GM18519 (cell line): ENCODE results near the gene KL.

Experiments
- ATAC-seq: cut with Tn5 transposase; IDR thresholded peaks from one replicate; pipeline ENCODE4 v1.9.1; 2021; ENCODE audit warnings: mild to moderate bottlenecking, moderate library complexity; ENCODE audit not compliant: unreplicated experiment, low FRiP score

Gene KL

DNA sequence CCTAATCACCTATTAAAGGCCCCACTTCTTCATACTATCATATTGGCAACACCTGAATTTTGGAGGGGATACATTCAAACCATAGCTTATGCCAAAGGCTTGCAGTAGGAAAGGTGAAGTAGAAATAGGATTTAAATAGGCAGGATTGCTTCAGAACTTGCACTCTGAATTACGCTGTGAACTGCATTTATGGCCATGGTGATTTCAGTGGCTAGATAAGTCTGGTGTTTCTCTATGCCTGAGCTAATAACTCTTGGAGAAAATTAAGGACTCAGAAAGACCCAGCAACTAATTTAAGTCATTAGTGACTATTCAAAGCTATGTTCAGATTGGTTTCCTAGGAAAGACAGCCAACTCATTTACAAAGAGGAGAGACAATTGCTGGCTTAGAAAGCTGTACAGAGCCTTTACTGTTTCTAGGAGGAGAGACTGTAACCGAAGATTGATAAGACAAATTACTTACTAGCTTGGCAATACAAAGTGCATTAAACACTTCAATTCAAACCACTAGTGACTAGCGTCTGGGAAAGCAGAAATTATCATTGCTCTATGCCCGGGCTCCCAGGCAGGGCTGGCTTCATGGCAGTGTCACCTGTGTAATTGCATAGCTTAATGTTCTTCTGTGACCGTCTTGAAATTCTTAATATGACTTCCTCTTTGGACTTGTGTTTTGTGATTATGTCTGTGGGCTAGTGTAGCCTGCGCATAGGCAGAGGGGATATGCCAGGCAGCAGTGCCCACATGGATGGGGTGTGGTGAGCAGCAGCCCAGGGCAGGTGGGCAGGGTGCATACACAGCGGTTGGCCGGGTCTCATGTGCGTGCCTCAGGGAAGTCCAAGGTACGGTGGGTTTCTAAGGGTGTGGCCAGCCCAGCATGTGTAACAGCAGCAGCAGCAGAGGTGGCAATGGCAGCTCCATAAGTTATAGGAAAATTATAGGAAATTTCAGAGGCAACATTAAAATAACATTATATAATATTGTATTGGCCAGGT, 60.1 kb downstream of the KL start:
- ATAC-seq, result no peak

DNA sequence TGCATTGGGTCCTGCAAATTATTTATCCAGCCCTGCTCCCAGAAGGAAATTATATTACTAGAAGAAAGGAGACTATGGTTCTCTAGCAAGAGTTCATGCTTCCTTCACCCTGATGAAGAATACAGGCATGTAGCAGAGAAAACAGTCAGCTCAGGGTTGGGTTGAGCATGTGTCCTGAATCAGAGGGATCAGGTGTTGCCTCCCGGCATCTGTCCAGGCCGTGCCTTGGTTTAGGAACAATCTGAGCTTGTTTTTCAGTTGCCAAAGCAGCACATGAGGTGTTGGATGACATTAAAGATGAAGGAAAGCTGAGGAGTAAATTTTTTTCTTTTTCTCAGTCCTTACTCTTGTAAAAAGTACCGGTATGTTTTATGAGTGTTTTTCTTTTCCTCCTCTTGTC, 62.0 kb downstream of the KL start:
- ATAC-seq, result no peak

DNA sequence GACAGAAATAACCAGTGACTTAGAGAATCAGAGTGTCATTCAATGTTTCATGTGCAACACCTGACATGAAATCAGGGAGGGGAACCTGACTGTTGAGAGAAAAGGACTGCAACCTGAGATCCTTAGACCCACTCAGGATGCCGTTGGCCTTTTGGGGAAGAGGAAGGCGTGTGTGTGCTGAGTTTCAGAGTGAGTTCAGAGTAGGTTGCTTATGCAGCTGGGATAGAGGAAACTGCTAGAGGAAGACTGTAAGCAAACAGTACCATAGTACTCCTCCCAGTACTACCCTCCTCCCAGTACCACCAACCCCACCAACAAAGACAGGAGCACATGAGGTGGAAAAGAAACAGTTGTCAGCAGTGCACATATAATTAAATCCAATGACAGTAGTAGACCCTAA, 63.7 kb downstream of the KL start:
- ATAC-seq, result no peak

DNA sequence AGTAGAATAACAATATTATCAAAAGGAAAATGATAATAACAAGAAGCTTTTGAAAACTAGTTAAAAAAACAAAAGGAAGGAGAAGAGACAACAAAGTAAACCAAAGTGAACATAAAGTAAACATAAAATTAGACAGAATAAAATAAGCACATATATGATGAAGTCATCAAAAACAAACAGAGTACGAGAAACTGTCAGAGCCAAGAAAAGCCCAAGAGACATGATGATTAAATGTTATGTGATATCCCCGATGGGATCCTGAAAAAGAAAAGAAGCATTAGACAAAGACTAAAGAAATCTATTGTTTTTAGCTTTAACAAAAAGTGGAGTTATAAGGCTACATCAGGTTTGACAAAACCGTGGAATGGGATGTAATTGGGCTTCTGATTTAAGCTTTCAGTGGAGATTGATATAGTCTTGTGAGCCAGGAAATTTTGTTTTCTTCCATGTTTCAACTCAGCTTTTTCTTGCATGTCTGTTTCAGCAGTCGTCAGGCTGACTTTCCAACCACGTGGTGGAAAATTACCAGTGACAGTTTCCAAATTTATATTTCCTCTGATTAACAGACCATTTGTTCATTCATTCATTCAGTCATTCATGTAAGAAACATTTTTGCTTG, 64.9 kb downstream of the KL start:
- no peak for ATAC-seq

DNA sequence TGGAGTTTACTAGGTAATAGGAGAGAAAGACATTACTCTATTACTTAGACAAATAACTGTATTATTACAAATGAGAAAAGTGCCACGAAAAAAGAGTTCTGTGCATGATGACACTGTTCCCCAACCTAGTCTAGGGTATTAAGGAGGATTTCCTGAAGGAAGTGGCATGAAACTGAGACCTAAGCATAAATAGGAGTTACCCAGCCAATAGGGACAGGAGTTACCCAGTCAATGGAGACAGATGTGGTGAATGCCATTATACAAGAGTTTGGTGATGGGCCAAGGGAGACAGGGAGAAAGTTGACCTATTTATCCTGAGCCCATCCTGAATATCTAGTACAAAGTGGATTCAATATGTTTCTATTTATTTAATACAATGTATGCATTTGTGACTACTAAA, 65.4 kb downstream of the KL start:
- ATAC-seq, result no peak

DNA sequence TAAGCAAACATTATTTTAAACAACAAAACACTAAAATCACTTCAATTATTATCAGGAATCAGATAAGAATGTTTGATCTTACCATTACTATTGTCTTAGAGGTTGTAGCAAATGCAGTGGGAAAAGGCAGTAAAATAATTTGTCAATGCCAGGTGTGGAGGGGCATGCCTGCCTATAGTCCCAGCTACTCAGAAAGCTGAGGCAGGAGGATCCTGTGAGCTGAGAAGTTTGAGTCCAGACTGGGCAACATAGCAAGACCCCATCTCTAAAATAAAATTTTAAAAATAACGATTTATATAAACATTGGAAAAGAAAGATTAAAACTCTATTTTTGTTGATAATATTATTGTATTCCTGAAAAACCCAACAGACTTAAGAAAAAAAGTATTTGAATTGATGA, 66.8 kb downstream of the KL start:
- no peak for ATAC-seq

DNA sequence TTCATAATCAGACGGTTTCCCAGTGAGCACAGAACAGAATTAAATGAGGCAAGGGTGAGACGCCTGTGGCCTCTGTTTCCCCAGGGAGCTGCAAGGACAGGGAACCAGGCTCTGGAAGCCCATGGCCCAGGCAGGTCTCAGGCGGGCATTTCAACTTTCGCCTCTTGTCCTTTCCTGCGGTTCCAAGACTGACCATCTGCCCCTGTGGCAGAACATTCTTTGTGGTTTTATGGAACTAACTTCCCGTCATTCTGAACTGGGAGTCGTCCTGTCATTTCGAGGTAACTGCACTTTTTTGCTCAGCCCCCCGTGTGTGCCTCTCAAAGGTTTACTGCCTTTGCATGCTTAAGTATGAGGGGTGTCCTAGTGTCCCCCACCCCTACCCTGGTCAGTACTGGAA, 70.9 kb downstream of the KL start:
- ATAC-seq, result no peak

DNA sequence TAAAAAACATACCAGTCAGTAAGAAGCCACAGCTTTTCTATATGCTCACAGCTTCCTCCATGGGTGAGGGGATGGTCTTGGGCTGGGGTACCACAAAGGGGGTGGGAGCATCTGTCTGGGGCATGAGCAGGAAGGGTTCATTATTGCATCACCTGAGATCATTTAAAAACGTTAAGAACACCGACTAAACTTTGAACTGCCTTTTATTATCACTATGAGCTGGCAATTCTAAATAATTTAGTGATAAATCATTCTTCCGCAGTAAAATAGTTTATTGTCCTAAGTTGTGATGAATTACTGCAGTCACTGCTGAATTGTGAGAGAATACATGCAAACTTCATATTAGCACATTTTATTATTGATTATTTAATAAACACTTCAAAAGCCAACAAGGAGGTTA, 71.6 kb downstream of the KL start:
- ATAC-seq, result no peak

DNA sequence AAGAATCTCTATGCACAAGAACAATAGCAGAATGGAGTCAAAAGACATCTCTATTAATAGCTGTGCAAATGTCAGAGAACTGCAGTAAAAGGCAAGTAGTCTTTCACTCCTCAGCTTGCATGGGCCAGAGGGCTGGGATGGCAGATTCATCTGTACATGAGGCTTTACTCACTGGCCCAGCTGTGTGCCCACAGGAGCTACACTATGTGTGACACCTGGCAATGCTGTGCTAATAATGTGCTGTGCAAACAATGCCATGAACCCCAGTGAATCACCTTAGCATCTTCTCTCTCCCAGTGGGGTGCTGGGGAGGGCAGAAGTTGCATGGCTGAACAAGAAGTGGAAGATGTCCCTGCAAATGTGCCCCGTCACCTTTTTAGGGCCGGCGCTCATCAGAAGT, 73.1 kb downstream of the KL start:
- ATAC-seq, result no peak

DNA sequence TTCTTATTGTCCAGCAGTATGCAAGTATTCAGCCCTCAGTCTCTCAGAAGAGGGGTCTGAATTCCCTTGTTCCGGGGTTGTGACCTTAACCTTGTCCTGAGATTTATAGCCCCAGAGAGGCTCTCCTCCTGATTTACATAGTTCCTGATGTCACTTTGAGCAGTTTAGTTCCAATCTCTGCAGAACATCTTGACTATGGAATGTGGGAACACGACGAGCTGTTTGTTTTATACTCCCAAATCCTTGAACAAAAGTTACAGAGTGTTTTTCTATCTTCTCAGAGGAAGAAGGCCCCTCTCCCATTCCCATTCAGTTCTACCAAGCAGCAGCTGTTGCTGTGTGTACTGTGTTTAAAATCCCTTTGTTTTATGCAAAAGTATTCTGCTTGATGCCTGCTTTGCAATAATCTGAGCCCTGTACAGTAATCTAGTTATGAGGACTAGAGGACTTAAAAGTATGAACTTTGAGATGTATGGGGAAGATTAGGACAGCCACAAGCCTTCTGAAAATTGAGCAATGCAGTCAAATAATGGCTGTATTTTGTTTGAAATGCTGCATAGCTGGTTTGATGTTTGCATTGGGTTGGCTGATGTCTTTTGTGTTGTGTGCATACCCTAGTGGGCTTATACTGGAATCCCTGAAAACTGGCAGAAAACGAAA, 74.7 kb downstream of the KL start:
- ATAC-seq, result no peak

DNA sequence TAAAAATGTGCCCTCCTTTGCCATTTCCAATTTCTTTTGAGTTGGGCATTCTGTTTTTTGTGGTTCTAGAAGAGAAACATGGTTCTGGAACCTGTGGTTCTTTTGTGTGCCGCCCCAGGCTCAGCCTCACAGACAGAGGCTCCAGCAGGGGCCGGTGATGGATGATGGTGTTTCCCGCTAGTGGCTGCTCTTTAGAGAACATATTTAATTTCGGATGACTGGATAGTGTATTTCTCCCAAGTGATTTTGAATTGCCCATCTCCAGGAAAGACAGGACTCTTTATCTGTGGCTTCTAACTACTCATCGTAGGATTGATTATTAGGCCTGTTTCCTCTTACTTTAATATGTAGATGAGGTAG, 75.2 kb downstream of the KL start:
- no peak for ATAC-seq

DNA sequence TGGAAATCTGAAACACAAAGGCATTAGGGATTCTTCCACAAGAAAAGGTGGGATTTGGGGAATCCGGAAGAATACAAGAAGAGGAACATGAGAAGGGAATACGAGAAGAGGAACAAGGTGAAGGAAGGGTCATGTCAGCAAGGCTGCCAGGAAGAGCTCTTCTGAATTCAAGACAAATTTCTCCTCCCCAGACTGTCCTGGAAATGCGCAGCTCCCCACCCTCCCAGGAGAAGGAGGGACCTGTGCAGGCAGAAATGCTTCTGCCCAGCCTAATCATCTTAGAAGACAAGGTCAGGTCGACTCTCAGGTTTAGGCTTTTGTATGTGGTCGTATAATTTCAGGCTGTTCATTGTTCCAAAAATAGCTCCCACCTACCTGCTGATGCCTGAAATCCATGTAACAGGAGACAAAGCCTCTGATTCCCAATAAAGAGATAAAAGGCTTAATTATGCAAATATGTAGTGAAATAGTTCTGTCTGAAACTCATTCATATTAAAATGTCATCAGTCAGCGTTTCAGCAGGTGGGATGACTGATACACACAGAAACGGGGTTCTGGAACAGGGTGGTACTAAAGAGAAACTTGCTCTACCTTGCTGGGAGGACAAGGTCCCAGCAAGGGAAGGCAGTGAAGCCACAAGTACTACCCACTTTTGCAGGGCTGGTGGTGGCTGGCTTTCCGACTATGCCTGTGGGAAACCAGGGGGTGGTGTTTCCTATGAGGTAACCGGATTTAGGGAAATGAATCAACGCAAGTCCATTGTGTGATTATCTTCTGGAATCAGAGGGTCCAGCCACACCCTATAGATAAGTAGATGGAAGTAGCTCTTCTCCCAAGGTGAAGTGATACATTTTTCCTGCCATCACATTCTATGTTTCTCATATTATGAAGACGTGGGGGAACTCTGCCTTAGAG, 76.1 kb downstream of the KL start:
- ATAC-seq, result no peak

DNA sequence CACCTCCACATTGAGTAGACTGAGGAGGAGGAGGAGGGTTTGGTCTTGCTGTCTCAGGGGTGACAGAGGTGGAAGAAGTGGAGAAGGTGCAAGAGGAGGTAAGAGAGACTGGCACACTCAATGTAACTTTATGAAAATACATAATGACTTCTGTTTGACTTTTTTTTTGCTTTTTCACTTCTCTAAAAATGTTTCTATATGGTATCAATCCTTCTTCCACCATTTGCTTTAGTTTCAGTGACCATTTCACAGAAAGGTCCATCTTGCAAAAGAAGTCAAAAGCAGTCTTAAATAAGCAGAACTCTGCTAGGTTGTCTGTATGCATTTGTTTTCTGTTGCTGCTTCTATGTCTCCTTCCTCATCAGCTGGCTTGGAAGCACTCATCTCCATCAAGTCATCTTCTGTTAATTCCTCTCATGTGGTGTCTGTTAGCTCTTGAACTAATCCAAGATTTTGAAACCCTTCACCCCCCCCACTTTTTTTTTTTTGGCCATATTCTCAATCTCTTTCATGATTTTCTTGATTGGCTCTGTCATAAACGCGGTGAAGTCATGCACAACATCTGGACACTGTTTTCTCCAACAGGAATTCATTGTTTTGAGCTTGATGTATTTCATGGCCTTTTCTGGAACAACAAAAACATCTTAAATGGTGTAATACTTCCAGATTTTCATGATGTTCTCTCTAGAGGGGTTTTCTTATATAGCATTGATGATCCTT, 80.8 kb downstream of the KL start:
- ATAC-seq, result no peak

DNA sequence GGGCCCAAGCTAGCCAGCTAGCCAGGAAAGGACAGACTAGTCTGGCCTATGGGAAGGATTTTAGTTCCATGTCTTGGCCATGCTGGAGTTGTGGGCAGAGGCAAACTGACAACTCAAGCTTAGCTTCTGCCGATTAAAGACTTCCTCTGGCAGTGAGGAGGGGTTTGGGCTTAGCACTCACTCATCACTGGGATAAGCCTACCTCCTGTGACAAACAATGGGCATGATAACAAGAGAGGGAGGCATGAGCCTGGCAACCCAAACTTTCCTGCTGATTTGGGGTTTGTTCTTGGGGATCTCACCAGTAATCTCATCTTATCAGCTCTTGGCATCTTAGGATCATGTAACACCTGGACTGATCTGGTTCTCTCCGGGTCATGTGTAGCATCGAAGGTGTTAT, 83.6 kb downstream of the KL start:
- ATAC-seq, result no peak

DNA sequence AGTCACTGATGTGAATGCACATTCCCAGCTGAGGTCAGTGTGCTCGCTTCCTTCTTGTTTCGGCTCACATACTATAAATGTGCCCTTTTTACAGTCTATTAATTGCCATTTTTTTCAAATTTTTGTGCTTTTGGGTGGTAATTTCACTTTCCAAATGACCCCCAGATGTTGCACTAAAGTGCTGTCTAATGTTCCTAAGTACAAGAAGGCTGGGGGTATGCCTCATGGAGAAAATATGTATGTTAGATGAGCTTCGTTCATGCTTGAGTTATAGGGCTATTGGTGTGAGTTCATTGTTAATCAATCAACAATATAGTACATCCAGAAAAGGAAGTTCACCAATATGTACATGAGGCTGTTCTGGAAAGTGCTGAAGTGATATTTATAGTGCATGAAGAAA, 84.7 kb downstream of the KL start:
- ATAC-seq, result no peak

DNA sequence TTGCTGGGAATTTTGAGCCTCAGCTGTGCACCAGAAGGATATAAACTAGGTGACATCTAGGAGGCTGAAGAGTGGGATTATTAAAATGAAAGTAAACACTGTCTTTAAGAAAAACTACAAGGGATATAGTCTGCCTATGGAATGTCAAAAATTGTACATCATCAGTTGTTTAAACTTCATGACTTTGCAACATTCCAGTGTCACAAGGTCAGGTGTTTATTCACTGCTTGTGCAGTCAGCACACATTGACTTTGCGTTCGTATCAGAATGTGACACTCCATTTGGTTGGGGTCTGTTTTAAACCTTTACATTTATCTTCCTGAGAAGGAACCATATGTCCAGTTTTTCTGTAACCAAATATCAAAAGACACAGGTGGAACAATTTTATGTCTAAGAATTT, 85.6 kb downstream of the KL start:
- no peak for ATAC-seq

DNA sequence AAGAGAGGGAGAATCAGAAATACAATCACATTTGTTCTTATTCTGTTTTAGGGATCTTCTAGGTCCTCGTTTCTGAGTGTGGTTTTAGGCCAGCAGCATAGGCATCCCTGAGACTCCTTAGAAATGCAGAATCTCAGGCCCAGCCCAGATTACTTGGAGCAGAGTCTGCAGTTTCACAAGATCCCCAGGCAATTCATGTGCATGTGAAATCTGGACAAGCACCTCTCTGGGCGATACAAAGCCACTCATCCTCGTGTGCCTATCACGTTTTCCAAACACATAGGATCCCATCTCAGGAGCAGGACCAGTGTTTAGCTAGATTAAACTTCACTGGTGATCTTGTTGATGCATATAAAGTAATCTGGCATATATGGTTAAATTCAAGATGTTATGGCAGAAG, 87.2 kb downstream of the KL start:
- no peak for ATAC-seq

DNA sequence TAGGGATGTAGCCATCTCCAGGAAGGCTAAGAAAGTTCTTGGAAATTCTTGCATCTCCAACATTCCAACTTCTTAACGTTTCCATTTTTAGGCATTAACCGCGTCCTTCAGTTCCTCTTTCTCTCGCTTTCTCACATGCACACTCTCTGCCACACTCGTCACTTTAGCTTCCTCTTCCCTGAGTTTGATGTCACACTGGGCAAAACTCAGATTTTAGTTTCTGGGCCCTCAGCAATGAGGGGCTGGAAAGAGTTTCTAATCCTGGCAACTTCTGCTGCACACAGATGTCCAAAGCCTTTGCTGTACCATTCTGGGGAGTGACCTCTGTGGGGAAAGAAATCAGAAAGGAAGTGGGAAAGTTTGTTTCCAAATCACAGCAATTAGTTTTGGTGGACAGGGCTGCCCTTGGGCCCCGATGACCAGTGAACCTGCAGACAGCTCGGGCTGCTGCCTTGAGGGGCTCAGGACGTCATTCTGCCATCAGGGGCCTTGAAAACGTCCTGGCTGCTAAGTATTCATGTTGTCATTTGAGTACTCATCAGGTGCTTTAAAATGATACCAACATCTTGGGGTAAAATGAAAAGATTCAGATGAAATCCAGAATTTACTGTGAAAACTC, 89.3 kb downstream of the KL start:
- no peak for ATAC-seq

DNA sequence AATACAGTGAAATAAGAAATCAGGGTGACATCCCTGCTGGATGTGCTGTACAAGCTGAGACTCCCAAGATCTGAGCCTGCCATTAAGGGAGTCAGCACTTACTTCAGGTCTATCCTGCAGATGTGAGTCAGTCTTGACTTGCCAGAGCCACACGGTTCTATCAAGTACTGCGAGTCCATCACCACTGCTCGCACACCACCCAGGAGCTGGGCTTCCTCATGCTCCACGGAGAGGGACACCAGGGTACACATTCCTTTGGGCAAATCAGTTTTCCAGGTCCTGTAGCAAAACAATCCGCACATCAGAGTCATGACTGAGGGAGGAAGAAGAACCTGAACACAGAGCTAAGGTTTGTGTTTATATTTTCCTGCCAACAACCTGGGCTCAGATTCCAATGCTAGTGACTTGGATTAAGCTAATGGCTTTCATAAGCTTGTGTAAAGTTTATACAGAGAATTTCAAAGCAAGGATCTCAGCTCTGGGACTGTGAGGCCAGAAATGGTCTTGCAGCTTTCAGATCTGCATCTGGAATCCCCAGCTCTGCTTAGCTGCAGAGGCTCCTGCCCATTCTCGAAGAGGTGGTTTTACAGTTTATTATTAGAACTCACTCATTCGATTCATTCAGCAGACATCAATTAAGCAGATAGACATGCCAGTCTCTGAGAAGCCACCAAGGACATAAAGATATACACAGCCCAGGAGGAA, 90.6 kb downstream of the KL start:
- no peak for ATAC-seq
